HCT116 (cell line): ENCODE results near the gene GPM6B. TPM values are rescaled to one million over a fixed set of nuclear protein-coding genes. Genes with fewer than 3 reads are reported as not detected.

Source experiments
- ATAC-seq: fragments of 200-7000 bp; cut with Tn5 transposase; 2 replicates; pipeline ENCODE4 v1.9.1; 2020; ENCODE audit warnings: mild to moderate bottlenecking, moderate library complexity
- BruUV-seq: library from RNA; stranded (reverse); fragments of 400-500 nt; replicated peaks from 2 replicates; lab custom pipeline; 2021; lab: Mats Ljungman, UMichigan
- CTCF ChIA-PET: fragments of 300-600 bp; sonication (Branson Sonifier 250); formaldehyde crosslinking; loops from one replicate; lab custom pipeline; 2021; ENCODE audit warnings: antibody characterized with exemption; lab: Charles Lee
- POLR2A ChIA-PET: fragments of 300-600, 350-600 bp; sonication (Branson Sonifier 250); formaldehyde crosslinking; loops from one replicate; lab custom pipeline; 2021; ENCODE audit warnings: antibody characterized with exemption; lab: Charles Lee
- RAD21 ChIA-PET, 2 experiments: fragments of 300-600 bp; sonication (Branson Sonifier 250); formaldehyde crosslinking; loops; one replicate each; lab custom pipeline; 2023; ENCODE audit warnings: low total read pairs in 2 of 2; ENCODE audit not compliant: uncharacterized antibody in 2 of 2, unreplicated experiment in 2 of 2, low non-redundant PET in 1 of 2; lab: Charles Lee
- DNase-seq: peaks from one replicate; pipeline ENCODE4 v3.0.0-alpha.2; 2010; ENCODE audit warnings: low read depth, low spot score
- H2AFZ ChIP-seq: fragments of 200-600 bp; shearing (Covaris generic), sonication (generic); 2 replicates; pipeline ENCODE4 v1.6.1; 2017; ENCODE audit warnings: low read depth, mixed run types, mixed read lengths, antibody characterized with exemption, low read length; ENCODE audit not compliant: poor library complexity, severe bottlenecking
- H3K27ac ChIP-seq: 2 replicates; pipeline ENCODE4 v1.5.1; 2012; ENCODE audit warnings: low read depth, low read length
- H3K27me3 ChIP-seq: fragments of 200-600 bp; sonication (generic); 2 replicates; pipeline ENCODE4 v1.6.1; 2016; ENCODE audit warnings: mixed run types, low read length, mixed read lengths; ENCODE audit not compliant: insufficient read depth
- H3K36me3 ChIP-seq, 2 experiments: fragments of 200-500 bp in 1 of 2; fragments of 200-600 bp in 1 of 2; sonication (Bioruptor generic) in 1 of 2; sonication (generic) in 1 of 2; 2 replicates each; pipeline versions ENCODE4 v1.5.1 to v1.6.1; 2014 to 2016; ENCODE audit warnings: low read length in 2 of 2, inconsistent platforms in 1 of 2, mixed read lengths in 1 of 2, mixed run types in 1 of 2; ENCODE audit not compliant: insufficient read depth in 2 of 2, control insufficient read depth in 1 of 2
- H3K4me1 ChIP-seq, 2 experiments: fragments of 200-600 bp in 1 of 2; sonication (generic) in 1 of 2; 2 replicates each; pipeline versions ENCODE4 v1.5.1 to v1.6.1; 2012 to 2017; ENCODE audit warnings: low read length in 2 of 2, inconsistent platforms in 1 of 2, mild to moderate bottlenecking in 1 of 2, mixed read lengths in 1 of 2, mixed run types in 1 of 2, moderate library complexity in 1 of 2; ENCODE audit not compliant: insufficient read depth in 2 of 2, control insufficient read depth in 1 of 2
- H3K4me2 ChIP-seq: fragments of 200-600 bp; sonication (generic); 2 replicates; pipeline ENCODE4 v1.6.1; 2017; ENCODE audit warnings: mixed run types, low read length, mixed read lengths
- H3K4me3 ChIP-seq, 2 experiments: fragments of 200-600 bp in 1 of 2; sonication (generic) in 1 of 2; replicated peaks in 1 of 2; 2 replicates each; pipeline ENCODE4 v1.5.1; 2011 to 2016; ENCODE audit warnings: low read length in 2 of 2, control low read depth in 1 of 2, low read depth in 1 of 2, mild to moderate bottlenecking in 1 of 2, mixed read lengths in 1 of 2, mixed run types in 1 of 2
- H3K79me2 ChIP-seq: fragments of 200-600 bp; sonication (generic); 2 replicates; pipeline ENCODE4 v1.6.1; 2017; ENCODE audit warnings: mild to moderate bottlenecking, mixed run types, low read length, moderate library complexity, mixed read lengths; ENCODE audit not compliant: insufficient read depth
- H3K9ac ChIP-seq: fragments of 200-600 bp; sonication (generic); 2 replicates; pipeline ENCODE4 v1.6.1; 2016; ENCODE audit warnings: low read length, mixed read lengths
- H3K9me2 ChIP-seq: fragments of 200-600 bp; sonication (generic), shearing (Covaris generic); 2 replicates; pipeline ENCODE4 v1.6.1; 2017; ENCODE audit warnings: mixed run types, mild to moderate bottlenecking, moderate library complexity; ENCODE audit not compliant: insufficient read depth
- H3K9me3 ChIP-seq, 2 experiments: fragments of 200-500 bp in 1 of 2; fragments of 200-600 bp in 1 of 2; sonication (Bioruptor generic) in 1 of 2; sonication (generic) in 1 of 2; 2 replicates each; pipeline ENCODE4 v1.6.1; 2014 to 2017; ENCODE audit warnings: low read length in 2 of 2, mixed read lengths in 2 of 2, inconsistent platforms in 1 of 2, low read depth in 1 of 2, mild to moderate bottlenecking in 1 of 2, mixed run types in 1 of 2, moderate library complexity in 1 of 2; ENCODE audit not compliant: control insufficient read depth in 1 of 2, insufficient read depth in 1 of 2
- H4K20me1 ChIP-seq: fragments of 200-600 bp; sonication (generic), shearing (Covaris generic); 2 replicates; pipeline ENCODE4 v1.6.1; 2017; ENCODE audit warnings: mixed run types, mild to moderate bottlenecking, moderate library complexity; ENCODE audit not compliant: insufficient read depth
- CBX3 ChIP-seq: IDR thresholded peaks from 2 replicates; pipeline ENCODE4 v1.6.1; 2012; ENCODE audit warnings: low read depth
- EZH2phosphoT487 ChIP-seq: fragments of 200-600 bp; IDR thresholded peaks from 2 replicates; pipeline ENCODE4 v1.6.1; 2018; ENCODE audit warnings: antibody characterized with exemption, borderline replicate concordance
- FOSL1 ChIP-seq: IDR thresholded peaks from 2 replicates; pipeline ENCODE4 v1.6.1; 2012; ENCODE audit warnings: low read depth
- JUND ChIP-seq: IDR thresholded peaks from 2 replicates; pipeline ENCODE4 v1.6.1; 2012
- POLR2AphosphoS5 ChIP-seq: IDR thresholded peaks from 2 replicates; pipeline ENCODE4 v1.6.1; 2011; ENCODE audit warnings: mild to moderate bottlenecking, low read depth, low read length, moderate library complexity
- RAD21 ChIP-seq: IDR thresholded peaks from 2 replicates; pipeline ENCODE4 v1.6.1; 2012; ENCODE audit warnings: low read depth, mild to moderate bottlenecking
- SIN3A ChIP-seq: IDR thresholded peaks from 2 replicates; pipeline ENCODE4 v1.6.1; 2012; ENCODE audit warnings: low read depth
- SP1 ChIP-seq: IDR thresholded peaks from 2 replicates; pipeline ENCODE4 v1.6.1; 2012; ENCODE audit warnings: low read depth
- SRF ChIP-seq: IDR thresholded peaks from 2 replicates; pipeline ENCODE4 v1.6.1; 2012; ENCODE audit warnings: low read depth
- TCF7L2 ChIP-seq: IDR thresholded peaks from 2 replicates; pipeline ENCODE4 v1.7.0; 2011; ENCODE audit warnings: borderline replicate concordance, inconsistent platforms; ENCODE audit not compliant: insufficient read depth, insufficient read length; ENCODE audit errors: extremely low read depth
- YY1 ChIP-seq: IDR thresholded peaks from 2 replicates; pipeline ENCODE4 v1.6.1; 2011; ENCODE audit warnings: low read length, low read depth, moderate library complexity, mild to moderate bottlenecking; ENCODE audit not compliant: insufficient replicate concordance; ENCODE audit errors: extremely low read depth
- ZFX ChIP-seq: fragments of 450-650 bp; IDR thresholded peaks from 2 replicates; pipeline ENCODE4 v1.6.1; 2017
- ZNF274 ChIP-seq: fragments of 200-500 bp; sonication (Bioruptor generic); IDR thresholded peaks from 2 replicates; pipeline ENCODE4 v1.6.1; 2014; ENCODE audit warnings: mild to moderate bottlenecking, low read depth, low read length, inconsistent platforms
- intact Hi-C: fragments of 100-400 bp; cut with micrococcal nuclease; formaldehyde crosslinking; loops from 2 replicates; pipeline ENCODE4 v1.10.0; 2022
- total RNA-seq: library from RNA; stranded (reverse); gene quantifications from one replicate; pipeline ENCODE4 v1.2.1, GENCODE V29; 2021; ENCODE audit not compliant: unreplicated experiment
- TF ChIP-seq, protein P1 (sequence below): IDR thresholded peaks from 2 replicates; pipeline ENCODE4 v1.6.1; 2011; ENCODE audit warnings: mild to moderate bottlenecking, low read length, moderate library complexity; ENCODE audit not compliant: insufficient replicate concordance; ENCODE audit errors: extremely low read depth
- TF ChIP-seq, protein P2 (sequence below): IDR thresholded peaks from 2 replicates; pipeline ENCODE4 v1.6.1; 2012

The GPM6B gene
- total RNA-seq, 1 experiment from 2014 or later: 0.07 TPM

DNA sequence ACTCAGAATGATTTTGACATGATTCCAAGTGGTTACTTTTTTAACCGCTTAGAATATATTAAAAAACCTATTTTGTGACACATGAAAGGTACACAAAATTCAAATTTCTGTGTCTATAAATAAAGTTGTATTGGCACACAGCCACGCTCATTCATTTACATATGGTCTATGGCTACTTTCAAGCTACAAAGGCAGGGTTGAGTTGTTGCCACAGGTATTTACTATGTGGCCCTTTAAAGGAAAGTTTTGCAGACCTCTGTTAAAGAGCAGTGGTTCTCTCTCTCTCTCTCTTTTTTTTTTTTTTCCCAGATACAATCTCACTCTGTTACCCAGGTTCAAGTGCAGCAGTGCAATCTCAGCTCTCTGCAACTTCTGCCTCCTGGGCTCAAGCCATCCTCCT lies 23.0 kb downstream of the GPM6B start:
- Histone ChIP-seq H3K27ac (no peak overlapping the region), H2AFZ (no peak overlapping the region), H3K36me3 (no peaks in the 10 kb centered on the region), H3K27me3 (no peaks in the 10 kb centered on the region), H3K9me2 (no peaks in the 10 kb centered on the region)
- intact Hi-C loops: no loop called here
- ATAC-seq: no peak
- TF ChIP-seq FOSL1 (no peak), POLR2AphosphoS5 (no peak), YY1 (no peak), SRF (no peak), ZNF274 (no peak), JUND (no peak), ZFX (no peak), TCF7L2 (no peak), SP1 (no peak), EZH2phosphoT487 (no peak), SIN3A (no peak), RAD21 (no peak), CBX3 (no peak)
- TF ChIP-seq, protein P1, sequence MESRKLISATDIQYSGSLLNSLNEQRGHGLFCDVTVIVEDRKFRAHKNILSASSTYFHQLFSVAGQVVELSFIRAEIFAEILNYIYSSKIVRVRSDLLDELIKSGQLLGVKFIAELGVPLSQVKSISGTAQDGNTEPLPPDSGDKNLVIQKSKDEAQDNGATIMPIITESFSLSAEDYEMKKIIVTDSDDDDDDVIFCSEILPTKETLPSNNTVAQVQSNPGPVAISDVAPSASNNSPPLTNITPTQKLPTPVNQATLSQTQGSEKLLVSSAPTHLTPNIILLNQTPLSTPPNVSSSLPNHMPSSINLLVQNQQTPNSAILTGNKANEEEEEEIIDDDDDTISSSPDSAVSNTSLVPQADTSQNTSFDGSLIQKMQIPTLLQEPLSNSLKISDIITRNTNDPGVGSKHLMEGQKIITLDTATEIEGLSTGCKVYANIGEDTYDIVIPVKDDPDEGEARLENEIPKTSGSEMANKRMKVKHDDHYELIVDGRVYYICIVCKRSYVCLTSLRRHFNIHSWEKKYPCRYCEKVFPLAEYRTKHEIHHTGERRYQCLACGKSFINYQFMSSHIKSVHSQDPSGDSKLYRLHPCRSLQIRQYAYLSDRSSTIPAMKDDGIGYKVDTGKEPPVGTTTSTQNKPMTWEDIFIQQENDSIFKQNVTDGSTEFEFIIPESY: no peak
- TF ChIP-seq, protein P2, sequence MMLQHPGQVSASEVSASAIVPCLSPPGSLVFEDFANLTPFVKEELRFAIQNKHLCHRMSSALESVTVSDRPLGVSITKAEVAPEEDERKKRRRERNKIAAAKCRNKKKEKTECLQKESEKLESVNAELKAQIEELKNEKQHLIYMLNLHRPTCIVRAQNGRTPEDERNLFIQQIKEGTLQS: no peak
- TF ChIP-seq, all 23 proteins: peak for 0
- POLR2A ChIA-PET: no interaction called here
- CTCF ChIA-PET: no interaction called here
- no peak overlapping the region for H3K4me2 ChIP-seq
- BruUV-seq: no TSS peak
- no peaks in the 10 kb centered on the region for H4K20me1 ChIP-seq
- no peak for DNase-seq
- RAD21 ChIA-PET: no interaction called here
- H3K9me3 ChIP-seq: no peaks in the 10 kb centered on the region
- no peaks in the 10 kb centered on the region for H3K79me2 ChIP-seq
- H3K9ac ChIP-seq: no peak overlapping the region
- no peak overlapping the region for H3K4me3 ChIP-seq
- H3K4me1 ChIP-seq: no peaks in the 10 kb centered on the region
